Vagina (tissue), 2 donors: ENCODE results near the gene RPLP1. TPM values are rescaled to one million over a fixed set of nuclear protein-coding genes. Genes with fewer than 3 reads are reported as not detected.
A peak's percentile ranks its signal among the peaks of the same experiment; 100 is the strongest.

Experiments
- DNase-seq, 2 donors: peaks; one replicate each; pipeline ENCODE4 v3.0.0-alpha.2; 2017; ENCODE audit errors: extremely low spot score in 2 of 2
- H3K27ac ChIP-seq: fragments of 200-600 bp; sonication (generic); one replicate; pipeline ENCODE4 v1.5.1; 2019
- H3K27me3 ChIP-seq: fragments of 200-600 bp; sonication (generic); one replicate; pipeline ENCODE4 v1.5.1; 2019
- H3K36me3 ChIP-seq, 2 donors: fragments of 200-600 bp; sonication (generic); one replicate each; pipeline ENCODE4 v1.5.1; 2017 to 2019
- H3K4me1 ChIP-seq: fragments of 200-600 bp; sonication (generic); one replicate; pipeline ENCODE4 v1.5.1; 2019
- H3K4me3 ChIP-seq, 2 donors: fragments of 200-600 bp; sonication (generic); 1 replicate in 1 of 2; 2 replicates in 1 of 2; pipeline ENCODE4 v1.5.1; 2016 to 2019
- H3K9me3 ChIP-seq: fragments of 200-600 bp; sonication (generic); one replicate; pipeline ENCODE4 v1.5.1; 2019
- POLR2A ChIP-seq, 2 donors: fragments of 450-650 bp; IDR thresholded peaks; one replicate each; pipeline ENCODE4 v1.6.1; 2017; ENCODE audit warnings: antibody characterized with exemption in 2 of 2, mild to moderate bottlenecking in 2 of 2, moderate library complexity in 2 of 2
- POLR2AphosphoS5 ChIP-seq, 2 donors: sonication (generic); formaldehyde crosslinking; IDR thresholded peaks; one replicate each; pipeline ENCODE4 v1.9.0; 2017; ENCODE audit warnings: antibody characterized with exemption in 2 of 2, mild to moderate bottlenecking in 2 of 2, low read depth in 1 of 2; ENCODE audit not compliant: insufficient read depth in 1 of 2
- intact Hi-C: fragments of 100-400 bp; cut with DNase I; formaldehyde crosslinking; loops from one replicate; pipeline ENCODE4 v1.15.1; 2023
- total RNA-seq: library from RNA; depleted of rRNA; stranded (reverse); fragments of >200 nt; gene quantifications from one replicate; pipeline ENCODE4 v1.2.3, GENCODE V29; 2016
- TF ChIP-seq, protein P1 (sequence below), 3 experiments: fragments of 450-650 bp in 2 of 3; fragments of 200-600 bp in 1 of 3; sonication (generic) in 1 of 3; IDR thresholded peaks; one replicate each; pipeline ENCODE4 v1.5.1; 2017 to 2019; ENCODE audit warnings: antibody characterized with exemption in 3 of 3, mild to moderate bottlenecking in 2 of 3, moderate library complexity in 2 of 3

RPLP1 gene
- total RNA-seq, 1 donor from 2014 or later = 1,258 TPM

DNA sequence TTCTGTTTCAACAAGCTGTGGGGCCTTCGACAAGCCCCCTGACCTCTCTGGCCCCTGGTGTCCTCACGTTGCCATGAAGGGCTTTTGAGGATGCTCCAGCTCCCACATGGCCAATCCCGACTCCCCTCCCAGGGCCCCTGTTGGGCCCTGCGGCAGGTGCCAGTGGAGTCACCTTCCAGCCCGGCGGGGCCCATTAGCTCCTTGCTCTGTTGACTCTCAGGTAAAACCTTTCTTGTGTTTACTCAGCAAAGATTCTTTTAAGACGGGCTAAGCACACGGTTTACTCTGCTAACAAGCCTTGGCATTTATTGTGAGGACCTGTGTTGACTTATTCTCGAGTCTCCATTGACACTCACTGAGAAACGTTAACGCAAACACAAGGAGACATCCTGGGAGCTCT is 15.0 kb downstream of the RPLP1 start:
- TF ChIP-seq, protein P1, sequence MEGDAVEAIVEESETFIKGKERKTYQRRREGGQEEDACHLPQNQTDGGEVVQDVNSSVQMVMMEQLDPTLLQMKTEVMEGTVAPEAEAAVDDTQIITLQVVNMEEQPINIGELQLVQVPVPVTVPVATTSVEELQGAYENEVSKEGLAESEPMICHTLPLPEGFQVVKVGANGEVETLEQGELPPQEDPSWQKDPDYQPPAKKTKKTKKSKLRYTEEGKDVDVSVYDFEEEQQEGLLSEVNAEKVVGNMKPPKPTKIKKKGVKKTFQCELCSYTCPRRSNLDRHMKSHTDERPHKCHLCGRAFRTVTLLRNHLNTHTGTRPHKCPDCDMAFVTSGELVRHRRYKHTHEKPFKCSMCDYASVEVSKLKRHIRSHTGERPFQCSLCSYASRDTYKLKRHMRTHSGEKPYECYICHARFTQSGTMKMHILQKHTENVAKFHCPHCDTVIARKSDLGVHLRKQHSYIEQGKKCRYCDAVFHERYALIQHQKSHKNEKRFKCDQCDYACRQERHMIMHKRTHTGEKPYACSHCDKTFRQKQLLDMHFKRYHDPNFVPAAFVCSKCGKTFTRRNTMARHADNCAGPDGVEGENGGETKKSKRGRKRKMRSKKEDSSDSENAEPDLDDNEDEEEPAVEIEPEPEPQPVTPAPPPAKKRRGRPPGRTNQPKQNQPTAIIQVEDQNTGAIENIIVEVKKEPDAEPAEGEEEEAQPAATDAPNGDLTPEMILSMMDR (IDR thresholded peaks at IDR 0.05) = no peak
- TF ChIP-seq POLR2AphosphoS5 (IDR thresholded peaks at IDR 0.05; ENCODE audit: insufficient read depth in 1 of 2, low read depth in 1 of 2) (no peak), POLR2A (IDR thresholded peaks at IDR 0.05) (no peak)
- Histone ChIP-seq H3K27ac (no peak overlapping the region), H3K36me3 (no peaks in the 10 kb centered on the region), H3K4me1 (peaks cover 26% of the 10 kb centered on the region), H3K9me3 (no peaks in the 10 kb centered on the region), H3K27me3 (no peaks in the 10 kb centered on the region), H3K4me3 (no peak overlapping the region)
- intact Hi-C loops = no loop called here
- no peak for DNase-seq

GRCh38 chr15:69468241-69469121 is 15.9 kb downstream of the RPLP1 start:
- no peak for TF ChIP-seq POLR2A (IDR thresholded peaks at IDR 0.05)
- Histone ChIP-seq H3K4me1 (peaks cover 21% of the 10 kb centered on the region), H3K27ac (no peak overlapping the region), H3K4me3 (no peak overlapping the region), H3K9me3 (no peaks in the 10 kb centered on the region), H3K36me3 (no peaks in the 10 kb centered on the region), H3K27me3 (no peaks in the 10 kb centered on the region)
- intact Hi-C loops = no loop called here
- peak in 1 of 2 donors; percentile 40 for DNase-seq

GRCh38 chr15:69469467-69470201 is 17.0 kb downstream of the RPLP1 start:
- Histone ChIP-seq H3K27me3 (no peaks in the 10 kb centered on the region), H3K4me3 (no peak overlapping the region), H3K4me1 (peaks cover 18% of the 10 kb centered on the region), H3K27ac (no peak overlapping the region), H3K36me3 (no peaks in the 10 kb centered on the region), H3K9me3 (no peaks in the 10 kb centered on the region)
- TF ChIP-seq, protein P1 (IDR thresholded peaks at IDR 0.05) = no peak
- TF ChIP-seq POLR2A (IDR thresholded peaks at IDR 0.05) (no peak), POLR2AphosphoS5 (IDR thresholded peaks at IDR 0.05; ENCODE audit: insufficient read depth in 1 of 2, low read depth in 1 of 2) (no peak)
- intact Hi-C loops = loop anchor here (10.0 kb wide), 1 partner anchor 1015 kb away; no protein-coding TSS in a partner anchor
- DNase-seq = no peak

- Histone ChIP-seq H3K27me3 (no peaks in the 10 kb centered on the region), H3K4me3 (no peak overlapping the region), H3K36me3 (no peaks in the 10 kb centered on the region), H3K4me1 (peaks cover 18% of the 10 kb centered on the region), H3K27ac (no peak overlapping the region), H3K9me3 (no peaks in the 10 kb centered on the region)
- no peak for DNase-seq
- intact Hi-C loops = loop anchor here (10.0 kb wide), 1 partner anchor 1013 kb away; no protein-coding TSS in a partner anchor
- TF ChIP-seq POLR2AphosphoS5 (IDR thresholded peaks at IDR 0.05; ENCODE audit: insufficient read depth in 1 of 2, low read depth in 1 of 2) (no peak), POLR2A (IDR thresholded peaks at IDR 0.05) (no peak)
- TF ChIP-seq, protein P1 (IDR thresholded peaks at IDR 0.05) = no peak
Observed at GRCh38 chr15:69472046-69472445, 19.4 kb downstream of the RPLP1 start.

DNA sequence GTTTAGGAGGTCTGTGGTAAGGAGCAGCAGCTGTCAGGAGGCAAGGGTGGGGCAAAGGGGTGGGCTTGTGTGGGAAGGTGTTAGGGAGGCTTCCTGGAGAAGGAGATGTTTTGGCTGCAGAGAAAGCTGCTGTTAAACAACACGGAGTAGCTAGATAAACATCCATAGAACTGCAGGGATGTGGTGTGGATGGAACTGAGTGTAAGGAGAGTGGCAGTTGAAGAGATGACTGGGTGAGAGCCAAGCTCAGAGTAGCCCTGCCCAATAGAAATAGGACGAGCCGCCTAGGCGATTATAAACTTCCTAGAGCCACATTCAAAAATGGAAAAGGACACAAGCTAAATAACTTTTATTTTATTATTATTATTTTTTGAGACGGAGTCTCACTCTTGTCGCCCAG is 19.9 kb downstream of the RPLP1 start:
- TF ChIP-seq POLR2AphosphoS5 (IDR thresholded peaks at IDR 0.05; ENCODE audit: insufficient read depth in 1 of 2, low read depth in 1 of 2) = no peak
- no peak for TF ChIP-seq POLR2A (IDR thresholded peaks at IDR 0.05)
- TF ChIP-seq, protein P1 (IDR thresholded peaks at IDR 0.05) = no peak
- peaks cover 18% of the 10 kb centered on the region for H3K4me1 ChIP-seq
- H3K4me3 ChIP-seq = no peak overlapping the region
- H3K27me3 ChIP-seq = no peaks in the 10 kb centered on the region
- no peak overlapping the region for H3K27ac ChIP-seq
- intact Hi-C loops = loop anchor here (10.0 kb wide), 1 partner anchor 1012 kb away; no protein-coding TSS in a partner anchor
- H3K9me3 ChIP-seq = no peaks in the 10 kb centered on the region
- H3K36me3 ChIP-seq = no peaks in the 10 kb centered on the region
- no peak for DNase-seq
